Smooth muscle cell (in vitro differentiated cells): ENCODE data around the gene CASP12. TPM values are rescaled to one million over a fixed set of nuclear protein-coding genes. Genes with fewer than 3 reads are reported as not detected.

Experiments used
- DNase-seq: peaks from one replicate; lab custom pipeline; 2025; ENCODE audit not compliant: unreplicated experiment; lab: John Stamatoyannopoulos, UW
- H2AFZ ChIP-seq: fragments of 200-600 bp; sonication (generic); 2 replicates; pipeline ENCODE4 v1.6.0; 2016; ENCODE audit warnings: antibody characterized with exemption, low read depth, mild to moderate bottlenecking
- H3F3A ChIP-seq: fragments of 200-600 bp; sonication (generic); 2 replicates; pipeline ENCODE4 v1.6.0; 2017; ENCODE audit warnings: antibody characterized with exemption, low read depth
- H3K27ac ChIP-seq: fragments of 200-600 bp; sonication (generic); 2 replicates; pipeline ENCODE4 v1.5.1; 2016; ENCODE audit warnings: low read depth, mild to moderate bottlenecking
- H3K27me3 ChIP-seq: fragments of 200-600 bp; sonication (generic); 2 replicates; pipeline ENCODE4 v1.6.1; 2016; ENCODE audit warnings: low read depth, mild to moderate bottlenecking
- H3K36me3 ChIP-seq: fragments of 200-600 bp; sonication (generic); 2 replicates; pipeline ENCODE4 v1.5.1; 2016; ENCODE audit warnings: low read depth
- H3K4me1 ChIP-seq: fragments of 200-600 bp; sonication (generic); 2 replicates; pipeline ENCODE4 v1.5.1; 2016; ENCODE audit warnings: low read depth
- H3K4me2 ChIP-seq: fragments of 200-600 bp; sonication (generic); 2 replicates; pipeline ENCODE4 v1.6.0; 2016; ENCODE audit warnings: mild to moderate bottlenecking
- H3K4me3 ChIP-seq: fragments of 200-600 bp; sonication (generic); 2 replicates; pipeline ENCODE4 v1.5.1; 2016; ENCODE audit warnings: mild to moderate bottlenecking
- H3K79me2 ChIP-seq: fragments of 200-600 bp; sonication (generic); 2 replicates; pipeline ENCODE4 v1.6.0; 2016; ENCODE audit warnings: low read depth, mild to moderate bottlenecking
- H3K9ac ChIP-seq: fragments of 200-600 bp; sonication (generic); 2 replicates; pipeline ENCODE4 v1.6.0; 2016; ENCODE audit warnings: low read depth
- H3K9me3 ChIP-seq: fragments of 200-600 bp; sonication (generic); replicated peaks from 2 replicates; pipeline ENCODE4 v1.5.1; 2016; ENCODE audit warnings: low read depth
- H4K20me1 ChIP-seq: fragments of 200-600 bp; sonication (generic); 2 replicates; pipeline ENCODE4 v1.6.0; 2016; ENCODE audit warnings: low read depth
- WGBS: methylation state at CpG from one replicate; pipeline ENCODE4 v1.1.7; 2016; ENCODE audit warnings: low lambda C conversion rate; 5-methylcytosine and 5-hydroxymethylcytosine counted together
- polyA plus RNA-seq: library from polyadenylated mRNA; unstranded; fragments of >200 nt; fragmentation: Nextera tagmentation; extraction: Ambion mirVana; gene quantifications from 2 replicates; pipeline ENCODE4 v1.2.1, GENCODE V29; 2016
- total RNA-seq: library from RNA; depleted of rRNA; stranded (reverse); fragments of >200 nt; gene quantifications from 2 replicates; pipeline ENCODE4 v1.2.3, GENCODE V29; 2014
- TF ChIP-seq, protein P1 (sequence below): fragments of 200-600 bp; sonication (generic); IDR thresholded peaks from 2 replicates; pipeline ENCODE4 v1.5.1; 2017; ENCODE audit warnings: borderline replicate concordance, mild to moderate bottlenecking, antibody characterized with exemption; ENCODE audit not compliant: insufficient read depth, poor library complexity, severe bottlenecking

The CASP12 gene
- total and polyA plus RNA-seq, 2 experiments from 2014 or later: 0.23 TPM; not detected in 1

DNA sequence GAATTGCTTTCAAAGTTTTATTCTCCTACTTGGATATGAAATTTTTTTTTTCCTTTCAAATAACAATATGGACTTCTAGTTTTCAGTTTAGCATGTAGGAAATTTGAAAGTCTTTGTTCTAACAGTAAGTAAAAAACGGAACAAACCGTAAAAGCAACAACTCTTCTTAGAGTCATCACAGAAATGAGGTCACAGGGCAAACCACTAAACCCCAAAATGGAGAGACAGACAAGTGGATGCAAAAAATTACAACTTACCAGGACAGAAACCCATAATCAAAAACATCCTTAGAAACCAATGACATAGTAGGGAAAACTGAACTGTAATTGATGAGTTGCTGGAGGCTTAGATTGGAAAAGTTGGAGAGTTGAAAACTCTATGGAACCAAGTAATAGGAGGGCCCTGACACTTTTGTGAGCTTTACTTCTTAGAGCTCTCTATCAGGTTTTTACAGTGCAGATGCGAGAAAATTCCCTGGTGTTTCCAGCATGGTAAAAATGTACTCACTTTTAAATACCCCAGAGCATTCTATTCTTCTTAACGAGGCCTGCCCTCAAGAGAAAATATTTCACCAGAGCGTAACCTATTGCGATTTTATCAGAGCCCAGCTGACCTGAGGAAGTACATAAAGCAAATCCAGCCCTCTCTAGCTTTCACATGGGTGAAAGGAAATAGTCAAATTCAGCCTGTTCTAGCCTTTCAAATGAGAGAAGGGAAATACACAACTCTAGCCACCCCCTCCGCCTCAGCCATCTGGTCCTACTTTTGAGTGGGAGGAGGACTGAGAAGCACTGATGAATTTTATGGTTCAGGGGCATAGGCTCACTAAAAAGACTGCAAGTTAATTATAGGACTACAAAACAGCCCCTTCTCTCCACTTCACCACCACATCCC is 39.1 kb downstream of the CASP12 start:
- TF ChIP-seq, protein P1, sequence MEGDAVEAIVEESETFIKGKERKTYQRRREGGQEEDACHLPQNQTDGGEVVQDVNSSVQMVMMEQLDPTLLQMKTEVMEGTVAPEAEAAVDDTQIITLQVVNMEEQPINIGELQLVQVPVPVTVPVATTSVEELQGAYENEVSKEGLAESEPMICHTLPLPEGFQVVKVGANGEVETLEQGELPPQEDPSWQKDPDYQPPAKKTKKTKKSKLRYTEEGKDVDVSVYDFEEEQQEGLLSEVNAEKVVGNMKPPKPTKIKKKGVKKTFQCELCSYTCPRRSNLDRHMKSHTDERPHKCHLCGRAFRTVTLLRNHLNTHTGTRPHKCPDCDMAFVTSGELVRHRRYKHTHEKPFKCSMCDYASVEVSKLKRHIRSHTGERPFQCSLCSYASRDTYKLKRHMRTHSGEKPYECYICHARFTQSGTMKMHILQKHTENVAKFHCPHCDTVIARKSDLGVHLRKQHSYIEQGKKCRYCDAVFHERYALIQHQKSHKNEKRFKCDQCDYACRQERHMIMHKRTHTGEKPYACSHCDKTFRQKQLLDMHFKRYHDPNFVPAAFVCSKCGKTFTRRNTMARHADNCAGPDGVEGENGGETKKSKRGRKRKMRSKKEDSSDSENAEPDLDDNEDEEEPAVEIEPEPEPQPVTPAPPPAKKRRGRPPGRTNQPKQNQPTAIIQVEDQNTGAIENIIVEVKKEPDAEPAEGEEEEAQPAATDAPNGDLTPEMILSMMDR: no peak
- H3K4me3 ChIP-seq: no peak overlapping the region
- H3K9ac ChIP-seq: no peak overlapping the region
- no peaks in the 10 kb centered on the region for H3K79me2 ChIP-seq
- H4K20me1 ChIP-seq: no peaks in the 10 kb centered on the region
- DNase-seq: no peak
- peak overlapping the region; percentile 11 for H2AFZ ChIP-seq
- H3K27ac ChIP-seq: no peak overlapping the region
- no peaks in the 10 kb centered on the region for H3K36me3 ChIP-seq
- H3K4me2 ChIP-seq: no peak overlapping the region
- WGBS: 47% methylated on average over 7 of the region's 7 CpGs
- no peaks in the 10 kb centered on the region for H3K4me1 ChIP-seq
- H3K27me3 ChIP-seq: no peaks in the 10 kb centered on the region
- H3K9me3 ChIP-seq: no peaks in the 10 kb centered on the region
- no peaks in the 10 kb centered on the region for H3F3A ChIP-seq

DNA sequence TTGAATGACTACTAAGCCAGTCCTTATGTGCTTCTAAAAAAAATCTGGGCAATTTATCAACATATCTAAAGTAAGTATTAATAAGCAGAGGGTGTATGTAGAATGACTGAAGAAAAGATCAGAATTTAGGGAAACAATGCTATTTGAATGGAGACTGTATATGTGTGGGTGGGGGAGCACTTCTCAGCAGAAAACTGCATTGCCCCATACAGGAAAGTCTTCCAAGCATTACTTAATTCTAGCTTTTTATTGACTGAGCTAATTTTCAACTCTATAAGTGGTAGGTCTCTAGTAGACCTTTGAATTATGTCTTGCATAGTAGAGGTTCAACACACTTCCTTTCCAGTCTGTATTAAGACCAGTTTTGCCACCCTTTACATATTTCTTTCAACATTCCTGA is 41.7 kb downstream of the CASP12 start:
- no peaks in the 10 kb centered on the region for H4K20me1 ChIP-seq
- H3K79me2 ChIP-seq: no peaks in the 10 kb centered on the region
- H3F3A ChIP-seq: no peaks in the 10 kb centered on the region
- no peaks in the 10 kb centered on the region for H3K9me3 ChIP-seq
- no peaks in the 10 kb centered on the region for H3K36me3 ChIP-seq
- H3K27me3 ChIP-seq: no peaks in the 10 kb centered on the region
- no peak overlapping the region for H3K27ac ChIP-seq
- no peak overlapping the region for H2AFZ ChIP-seq
- H3K4me2 ChIP-seq: no peak overlapping the region
- no peaks in the 10 kb centered on the region for H3K4me1 ChIP-seq
- TF ChIP-seq, protein P1: no peak
- no peak for DNase-seq
- H3K9ac ChIP-seq: no peak overlapping the region
- no peak overlapping the region for H3K4me3 ChIP-seq

DNA sequence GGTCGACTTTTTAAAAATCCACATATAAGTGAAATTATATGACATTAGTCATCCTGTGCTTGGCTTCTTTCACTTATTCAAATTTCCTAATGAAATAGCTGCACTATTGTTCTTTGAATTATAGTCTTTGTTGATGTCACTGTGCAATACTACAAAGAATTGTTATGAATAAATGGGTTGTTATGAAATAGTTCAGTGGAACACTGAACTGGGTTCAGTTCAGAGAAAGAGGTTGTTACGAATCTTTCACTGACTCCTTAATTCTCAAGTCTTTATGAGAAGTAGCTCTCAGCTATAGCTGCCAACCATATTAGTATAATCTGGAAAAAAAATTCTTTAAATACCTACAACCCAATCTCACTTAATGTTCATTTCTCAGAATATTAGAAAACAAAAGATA is 42.3 kb downstream of the CASP12 start:
- Histone ChIP-seq H3F3A (no peaks in the 10 kb centered on the region), H3K4me1 (no peaks in the 10 kb centered on the region), H3K4me2 (no peak overlapping the region), H3K9ac (no peak overlapping the region), H3K36me3 (no peaks in the 10 kb centered on the region), H2AFZ (no peak overlapping the region), H3K79me2 (no peaks in the 10 kb centered on the region), H3K27me3 (no peaks in the 10 kb centered on the region), H3K4me3 (no peak overlapping the region), H3K9me3 (no peaks in the 10 kb centered on the region), H3K27ac (no peak overlapping the region), H4K20me1 (no peaks in the 10 kb centered on the region)
- no peak for DNase-seq
- 87% methylated on average over 2 of the region's 2 CpGs for WGBS
- TF ChIP-seq, protein P1: no peak

DNA sequence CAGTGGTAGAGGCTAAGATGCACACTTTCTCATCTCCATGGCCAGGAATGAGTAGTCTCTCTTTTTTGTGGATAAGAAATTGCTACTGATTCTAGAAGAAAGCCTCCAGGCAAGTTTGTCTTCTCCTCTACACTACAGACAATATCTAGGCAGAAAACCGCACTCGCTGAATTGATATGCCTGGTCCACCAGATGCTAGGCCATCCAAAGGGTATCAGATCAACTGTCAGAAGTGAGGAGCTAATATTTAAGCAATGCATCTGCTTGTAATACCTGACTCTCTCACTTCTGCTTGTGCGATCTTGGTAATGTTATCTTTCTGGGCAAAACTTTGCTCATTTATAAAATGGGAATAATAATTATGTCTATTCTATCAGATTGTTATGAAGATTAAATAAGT is 45.0 kb downstream of the CASP12 start:
- Histone ChIP-seq H3K9me3 (no peaks in the 10 kb centered on the region), H3K4me3 (no peak overlapping the region), H3K4me1 (no peaks in the 10 kb centered on the region), H3K4me2 (no peak overlapping the region), H3F3A (no peaks in the 10 kb centered on the region), H3K79me2 (no peaks in the 10 kb centered on the region), H3K36me3 (no peaks in the 10 kb centered on the region), H2AFZ (no peak overlapping the region), H3K9ac (no peak overlapping the region), H3K27ac (no peak overlapping the region), H4K20me1 (no peaks in the 10 kb centered on the region), H3K27me3 (no peaks in the 10 kb centered on the region)
- WGBS: 94% methylated on average over 3 of the region's 3 CpGs
- TF ChIP-seq, protein P1: no peak
- DNase-seq: no peak
